Activated CD4-positive, alpha-beta T cell treated with anti-CD3 and anti-CD28 coated beads, Interleukin-2, amount 10 ng/mL, durations not matched to agents 24 days and 14 days (primary cell): ENCODE results near the gene BATF3. TPM values are rescaled to one million over a fixed set of nuclear protein-coding genes. Genes with fewer than 3 reads are reported as not detected.
"Not testable (repeated sequence)": the region's sequence is repeated elsewhere in the genome, so short reads cannot be mapped to it uniquely, and the experiment has no call there.

Source experiments
- DNase-seq: peaks from one replicate; pipeline ENCODE4 v3.0.0; 2022
- H3K27ac Mint-ChIP-seq: one replicate; pipeline ENCODE4 v1.8.0; 2022; ENCODE audit warnings: mild to moderate bottlenecking, mixed read lengths
- H3K27me3 Mint-ChIP-seq: one replicate; pipeline ENCODE4 v1.8.0; 2022; ENCODE audit warnings: mixed read lengths
- H3K36me3 Mint-ChIP-seq: one replicate; pipeline ENCODE4 v1.8.0; 2022; ENCODE audit warnings: low read depth, mild to moderate bottlenecking, mixed read lengths
- H3K4me1 Mint-ChIP-seq: one replicate; pipeline ENCODE4 v1.8.0; 2021; ENCODE audit warnings: mixed read lengths
- H3K4me3 Mint-ChIP-seq: one replicate; pipeline ENCODE4 v1.8.0; 2022; ENCODE audit warnings: mild to moderate bottlenecking, moderate library complexity, mixed read lengths
- H3K9me3 Mint-ChIP-seq: one replicate; pipeline ENCODE4 v1.8.0; 2021; ENCODE audit warnings: mixed read lengths
- intact Hi-C: fragments of 100-400 bp; cut with micrococcal nuclease; formaldehyde crosslinking; loops from one replicate; pipeline ENCODE4 v1.15.1; 2023
- total RNA-seq: library from RNA; stranded (reverse); gene quantifications from 2 replicates; pipeline ENCODE4 v1.2.3, GENCODE V29; 2022

Gene BATF3
- total RNA-seq, 1 donor from 2014 or later = 100.0 TPM

DNA sequence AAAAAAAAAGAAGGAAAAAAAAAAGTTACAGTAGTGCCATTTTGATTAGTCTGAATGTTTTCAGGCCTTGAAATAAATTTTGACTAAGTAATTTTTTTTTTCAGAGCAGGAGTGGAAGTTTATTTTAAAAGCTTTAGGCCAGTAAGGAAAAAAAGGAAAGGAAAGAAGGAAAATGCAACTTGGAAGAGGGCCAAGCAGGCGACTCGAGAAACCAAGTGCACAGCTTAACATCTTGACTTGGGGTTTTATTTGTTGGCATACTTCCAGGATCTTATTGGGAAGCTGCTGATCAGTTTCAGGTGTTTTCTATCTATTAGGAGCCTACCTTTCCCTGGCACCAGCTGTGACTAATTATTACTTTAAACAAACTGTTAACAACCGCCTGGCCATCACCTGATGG is 49.4 kb downstream of the BATF3 start:
- Mint-ChIP-seq H3K27me3 (peaks cover 25% of the 10 kb centered on the region), H3K9me3 (no peaks in the 10 kb centered on the region), H3K4me1 (no peaks in the 10 kb centered on the region), H3K27ac (no peak overlapping the region), H3K36me3 (no peaks in the 10 kb centered on the region), H3K4me3 (no peak overlapping the region)
- intact Hi-C loops = no loop called here
- no peak for DNase-seq

- Mint-ChIP-seq H3K27ac (no peak overlapping the region), H3K4me1 (no peaks in the 10 kb centered on the region), H3K36me3 (no peaks in the 10 kb centered on the region), H3K27me3 (peaks cover 18% of the 10 kb centered on the region), H3K9me3 (no peaks in the 10 kb centered on the region), H3K4me3 (no peak overlapping the region)
- intact Hi-C loops = no loop called here
- no peak for DNase-seq
Measured at GRCh38 chr1:212649020-212649419, 50.6 kb downstream of the BATF3 start.

DNA sequence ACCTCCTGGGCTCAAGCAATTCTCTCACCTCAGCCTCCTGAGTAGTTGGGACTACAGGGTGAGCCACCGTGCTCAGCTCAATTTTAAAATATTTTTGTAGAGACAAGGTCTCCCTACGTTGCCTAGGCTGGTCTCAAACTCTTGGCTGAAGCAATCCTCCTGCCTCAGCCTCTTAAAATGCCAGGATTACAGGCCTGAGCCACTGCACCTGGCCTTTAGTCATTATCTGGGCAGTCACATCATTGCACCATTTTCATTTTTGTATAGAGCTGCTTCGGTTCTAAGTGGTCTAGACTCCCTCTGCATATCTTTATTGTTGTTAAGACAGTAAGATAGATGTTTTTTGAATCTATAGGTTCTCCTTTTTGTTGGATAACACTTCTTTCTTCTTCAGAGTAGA is 51.2 kb downstream of the BATF3 start:
- H3K9me3 Mint-ChIP-seq = no peaks in the 10 kb centered on the region
- no peak overlapping the region for H3K27ac Mint-ChIP-seq
- H3K36me3 Mint-ChIP-seq = no peaks in the 10 kb centered on the region
- no peak for DNase-seq
- intact Hi-C loops = no loop called here
- H3K4me3 Mint-ChIP-seq = no peak overlapping the region
- H3K4me1 Mint-ChIP-seq = no peaks in the 10 kb centered on the region
- peaks cover 14% of the 10 kb centered on the region for H3K27me3 Mint-ChIP-seq

- no peaks in the 10 kb centered on the region for H3K9me3 Mint-ChIP-seq
- no peaks in the 10 kb centered on the region for H3K36me3 Mint-ChIP-seq
- H3K4me3 Mint-ChIP-seq = no peak overlapping the region
- H3K4me1 Mint-ChIP-seq = no peaks in the 10 kb centered on the region
- intact Hi-C loops = no loop called here
- H3K27ac Mint-ChIP-seq = no peak overlapping the region
- DNase-seq = no peak
- H3K27me3 Mint-ChIP-seq = peaks cover 16% of the 10 kb centered on the region
Measured at GRCh38 chr1:212647004-212647403, 52.6 kb downstream of the BATF3 start.

DNA sequence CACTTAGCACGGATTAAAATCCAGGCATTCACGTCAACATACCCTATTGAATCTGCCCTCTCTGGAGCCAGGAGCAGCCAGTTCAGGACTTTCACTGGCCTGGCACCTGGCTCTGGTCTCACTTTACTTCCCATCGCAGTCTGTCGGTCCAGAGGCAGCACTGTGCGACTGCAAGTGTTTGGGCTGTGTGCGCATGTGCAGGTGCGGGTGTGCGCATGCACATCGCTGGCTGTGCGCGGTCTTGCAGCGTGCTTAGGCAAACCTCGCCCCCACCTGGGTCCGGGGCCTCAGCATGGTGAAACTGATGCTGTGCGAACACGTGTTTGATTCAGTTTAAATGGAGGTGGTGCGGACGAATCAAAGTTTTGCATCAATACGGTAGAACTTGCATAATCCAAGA is 53.1 kb downstream of the BATF3 start:
- Mint-ChIP-seq H3K27me3 (peaks cover 16% of the 10 kb centered on the region), H3K27ac (no peak overlapping the region), H3K4me1 (no peaks in the 10 kb centered on the region), H3K4me3 (no peak overlapping the region), H3K36me3 (no peaks in the 10 kb centered on the region), H3K9me3 (no peaks in the 10 kb centered on the region)
- no peak for DNase-seq
- intact Hi-C loops = no loop called here

- no peak overlapping the region for H3K4me3 Mint-ChIP-seq
- DNase-seq = no peak
- H3K4me1 Mint-ChIP-seq = no peaks in the 10 kb centered on the region
- H3K27me3 Mint-ChIP-seq = peaks cover 21% of the 10 kb centered on the region
- intact Hi-C loops = no loop called here
- H3K9me3 Mint-ChIP-seq = peaks cover 4% of the 10 kb centered on the region
- no peak overlapping the region for H3K27ac Mint-ChIP-seq
- H3K36me3 Mint-ChIP-seq = no peaks in the 10 kb centered on the region
Measured at GRCh38 chr1:212645546-212646543, 53.8 kb downstream of the BATF3 start.

DNA sequence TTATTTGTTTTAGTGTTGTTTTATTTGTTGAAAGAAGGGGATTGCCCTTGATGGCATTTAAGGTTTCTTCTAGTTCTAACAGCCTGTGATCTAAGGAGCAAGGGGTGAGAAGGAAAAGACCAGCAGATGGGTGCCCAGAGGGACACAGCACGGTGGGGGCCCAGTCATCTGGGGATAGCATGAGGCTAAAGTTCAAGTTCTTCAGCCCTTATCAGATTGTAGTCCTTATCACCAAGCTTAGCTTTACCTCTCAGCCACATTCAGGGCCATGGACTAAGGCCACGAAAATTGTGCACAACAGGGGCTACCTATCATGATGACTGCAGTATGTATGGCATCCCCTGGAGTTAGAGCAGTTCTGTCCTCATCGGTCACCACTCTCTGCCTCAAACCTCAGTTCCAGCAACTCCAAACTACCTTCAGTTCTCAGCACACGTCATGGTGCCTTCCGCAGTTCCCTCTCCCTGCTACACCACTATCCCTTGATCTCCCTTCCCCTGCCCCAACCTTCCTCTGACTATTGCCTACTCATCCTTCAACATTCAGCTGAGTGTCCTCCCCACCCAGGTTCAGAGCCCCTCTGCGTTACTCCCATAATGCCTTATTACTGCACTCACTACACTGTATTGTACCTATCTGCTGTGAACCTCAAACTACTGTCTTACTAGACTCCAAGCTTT is 54.6 kb downstream of the BATF3 start:
- H3K9me3 Mint-ChIP-seq = peaks cover 13% of the 10 kb centered on the region
- H3K27me3 Mint-ChIP-seq = peaks cover 23% of the 10 kb centered on the region
- intact Hi-C loops = no loop called here
- no peak overlapping the region for H3K27ac Mint-ChIP-seq
- H3K4me3 Mint-ChIP-seq = no peak overlapping the region
- no peak for DNase-seq
- H3K4me1 Mint-ChIP-seq = no peaks in the 10 kb centered on the region
- H3K36me3 Mint-ChIP-seq = no peaks in the 10 kb centered on the region

- peaks cover 27% of the 10 kb centered on the region for H3K27me3 Mint-ChIP-seq
- H3K4me3 Mint-ChIP-seq = no peak overlapping the region
- H3K9me3 Mint-ChIP-seq = peaks cover 13% of the 10 kb centered on the region
- no peaks in the 10 kb centered on the region for H3K4me1 Mint-ChIP-seq
- intact Hi-C loops = no loop called here
- no peak overlapping the region for H3K27ac Mint-ChIP-seq
- no peak for DNase-seq
- H3K36me3 Mint-ChIP-seq = no peaks in the 10 kb centered on the region
Measured at GRCh38 chr1:212643877-212644276, 55.8 kb downstream of the BATF3 start.

DNA sequence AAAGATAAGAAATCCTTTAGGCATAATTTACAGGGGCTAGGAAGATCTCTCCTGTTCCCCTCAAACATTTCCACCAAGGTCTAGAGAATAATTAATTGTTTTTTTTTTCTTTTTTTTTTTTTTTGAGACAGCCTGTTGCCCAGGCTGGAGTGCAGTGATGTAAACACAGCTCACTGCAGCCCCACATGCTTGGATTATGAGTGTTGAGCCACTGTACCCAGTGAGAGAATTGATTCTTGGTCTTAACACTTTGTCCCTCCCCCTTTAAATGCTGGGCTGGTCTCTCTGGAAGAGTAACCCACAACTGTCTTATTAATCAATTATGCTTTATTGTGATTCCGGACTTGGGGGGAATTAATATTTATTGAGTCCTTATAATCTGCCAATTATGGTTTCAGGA is 57.7 kb downstream of the BATF3 start:
- Mint-ChIP-seq H3K4me3 (no peak overlapping the region), H3K36me3 (no peaks in the 10 kb centered on the region), H3K27ac (no peak overlapping the region), H3K9me3 (peaks cover 13% of the 10 kb centered on the region), H3K27me3 (peaks cover 23% of the 10 kb centered on the region), H3K4me1 (peaks cover 4% of the 10 kb centered on the region)
- DNase-seq = no peak
- intact Hi-C loops = no loop called here

GRCh38 chr1:212640223-212640878 is 59.3 kb downstream of the BATF3 start:
- Mint-ChIP-seq H3K4me1 (peaks cover 20% of the 10 kb centered on the region), H3K27me3 (peaks cover 20% of the 10 kb centered on the region), H3K9me3 (peaks cover 13% of the 10 kb centered on the region), H3K4me3 (no peak overlapping the region), H3K27ac (no peak overlapping the region), H3K36me3 (no peaks in the 10 kb centered on the region)
- DNase-seq = no peak
- intact Hi-C loops = no loop called here

GRCh38 chr1:212639524-212639923 is 60.1 kb downstream of the BATF3 start:
- H3K27ac Mint-ChIP-seq, H3K36me3 Mint-ChIP-seq, H3K4me3 Mint-ChIP-seq, DNase-seq, intact Hi-C loops: not testable (repeated sequence)
- Mint-ChIP-seq H3K4me1 (peaks cover 26% of the 10 kb centered on the region), H3K9me3 (peaks cover 13% of the 10 kb centered on the region), H3K27me3 (peaks cover 18% of the 10 kb centered on the region)

GRCh38 chr1:212638492-212639151 is 61.0 kb downstream of the BATF3 start:
- peaks cover 18% of the 10 kb centered on the region for H3K27me3 Mint-ChIP-seq
- H3K9me3 Mint-ChIP-seq = peaks cover 17% of the 10 kb centered on the region
- H3K4me3 Mint-ChIP-seq = no peak overlapping the region
- H3K4me1 Mint-ChIP-seq = peaks cover 26% of the 10 kb centered on the region
- H3K27ac Mint-ChIP-seq = no peak overlapping the region
- intact Hi-C loops = no loop called here
- peaks cover 2% of the 10 kb centered on the region for H3K36me3 Mint-ChIP-seq
- no peak for DNase-seq

- H3K27me3 Mint-ChIP-seq = peaks cover 18% of the 10 kb centered on the region
- DNase-seq = no peak
- no peak overlapping the region for H3K4me3 Mint-ChIP-seq
- H3K4me1 Mint-ChIP-seq = peaks cover 26% of the 10 kb centered on the region
- H3K27ac Mint-ChIP-seq = no peak overlapping the region
- intact Hi-C loops = no loop called here
- peaks cover 17% of the 10 kb centered on the region for H3K9me3 Mint-ChIP-seq
- H3K36me3 Mint-ChIP-seq = peaks cover 2% of the 10 kb centered on the region
Measured at GRCh38 chr1:212637902-212638301, 61.7 kb downstream of the BATF3 start.
